Astrocyte (in vitro differentiated cells and primary cell): ENCODE measurements around the gene ANKRD33B. TPM values are rescaled to one million over a fixed set of nuclear protein-coding genes. Genes with fewer than 3 reads are reported as not detected.

Experiments used
- DNase-seq: peaks from one replicate; pipeline ENCODE4 v3.0.0-alpha.2; 2010; ENCODE audit warnings: low read depth
- FAIRE-seq: peaks from 2 replicates; lab custom pipeline; 2011; peaks lifted over from hg19 to GRCh38; lab: Jason Lieb, UNC
- H2AFZ ChIP-seq: 2 replicates; pipeline ENCODE4 v1.6.0; 2012; ENCODE audit warnings: low read depth, low read length, inconsistent platforms
- H3K27ac ChIP-seq: 2 replicates; pipeline ENCODE4 v1.5.1; 2011; ENCODE audit warnings: low read depth, low read length, inconsistent platforms
- H3K27me3 ChIP-seq: 2 replicates; pipeline ENCODE4 v1.6.0; 2011; ENCODE audit warnings: low read length, inconsistent platforms; ENCODE audit not compliant: insufficient read depth
- H3K36me3 ChIP-seq: 2 replicates; pipeline ENCODE4 v1.5.1; 2011; ENCODE audit warnings: low read length, inconsistent platforms; ENCODE audit not compliant: insufficient read depth
- H3K4me1 ChIP-seq: 2 replicates; pipeline ENCODE4 v1.5.1; 2011; ENCODE audit warnings: low read length, inconsistent platforms; ENCODE audit not compliant: insufficient read depth
- H3K4me2 ChIP-seq: 2 replicates; pipeline ENCODE4 v1.6.0; 2012; ENCODE audit warnings: low read length, inconsistent platforms
- H3K4me3 ChIP-seq: 2 replicates; pipeline ENCODE4 v1.5.1; 2011; ENCODE audit warnings: low read depth, mild to moderate bottlenecking, low read length, inconsistent platforms; ENCODE audit not compliant: insufficient read depth
- H3K79me2 ChIP-seq: 2 replicates; pipeline ENCODE4 v1.6.0; 2012; ENCODE audit warnings: mild to moderate bottlenecking, low read length, inconsistent platforms; ENCODE audit not compliant: insufficient read depth
- H3K9ac ChIP-seq: 2 replicates; pipeline ENCODE4 v1.6.0; 2012; ENCODE audit warnings: mild to moderate bottlenecking, low read length, inconsistent platforms
- H3K9me3 ChIP-seq: 2 replicates; pipeline ENCODE4 v1.5.1; 2012; ENCODE audit warnings: low read depth, mild to moderate bottlenecking, low read length, inconsistent platforms; ENCODE audit not compliant: insufficient read depth
- H4K20me1 ChIP-seq: 2 replicates; pipeline ENCODE4 v1.6.0; 2012; ENCODE audit warnings: low read length, inconsistent platforms; ENCODE audit not compliant: insufficient read depth
- H3K27ac Mint-ChIP-seq: one replicate; pipeline ENCODE4 v1.8.0; 2021; ENCODE audit warnings: mild to moderate bottlenecking, mixed read lengths; ENCODE audit not compliant: unreplicated experiment
- H3K27me3 Mint-ChIP-seq: one replicate; pipeline ENCODE4 v1.8.0; 2021; ENCODE audit warnings: low read depth, mixed read lengths; ENCODE audit not compliant: unreplicated experiment
- H3K36me3 Mint-ChIP-seq: one replicate; pipeline ENCODE4 v1.8.0; 2021; ENCODE audit warnings: low read depth, mixed read lengths; ENCODE audit not compliant: unreplicated experiment
- H3K4me1 Mint-ChIP-seq: one replicate; pipeline ENCODE4 v1.8.0; 2021; ENCODE audit warnings: low read depth, mixed read lengths; ENCODE audit not compliant: unreplicated experiment
- H3K4me3 Mint-ChIP-seq: one replicate; pipeline ENCODE4 v1.8.0; 2021; ENCODE audit warnings: mild to moderate bottlenecking, moderate library complexity, mixed read lengths; ENCODE audit not compliant: unreplicated experiment
- H3K9me3 Mint-ChIP-seq: one replicate; pipeline ENCODE4 v1.8.0; 2021; ENCODE audit warnings: mild to moderate bottlenecking, mixed read lengths; ENCODE audit not compliant: unreplicated experiment
- EZH2 ChIP-seq: IDR thresholded peaks from 2 replicates; pipeline ENCODE4 v1.6.1; 2012; ENCODE audit warnings: mild to moderate bottlenecking, low read length, inconsistent platforms; ENCODE audit not compliant: insufficient read depth
- total RNA-seq: library from RNA; stranded (reverse); gene quantifications from 2 replicates; pipeline ENCODE4 v1.2.1, GENCODE V29; 2021
- TF ChIP-seq, protein P1 (sequence below): IDR thresholded peaks from 2 replicates; pipeline ENCODE4 v1.5.1; 2011; ENCODE audit warnings: low read depth, mild to moderate bottlenecking, inconsistent platforms, low read length, moderate library complexity; ENCODE audit not compliant: insufficient read depth

Gene ANKRD33B
- total RNA-seq, 1 donor from 2014 or later: 22.7 TPM

DNA sequence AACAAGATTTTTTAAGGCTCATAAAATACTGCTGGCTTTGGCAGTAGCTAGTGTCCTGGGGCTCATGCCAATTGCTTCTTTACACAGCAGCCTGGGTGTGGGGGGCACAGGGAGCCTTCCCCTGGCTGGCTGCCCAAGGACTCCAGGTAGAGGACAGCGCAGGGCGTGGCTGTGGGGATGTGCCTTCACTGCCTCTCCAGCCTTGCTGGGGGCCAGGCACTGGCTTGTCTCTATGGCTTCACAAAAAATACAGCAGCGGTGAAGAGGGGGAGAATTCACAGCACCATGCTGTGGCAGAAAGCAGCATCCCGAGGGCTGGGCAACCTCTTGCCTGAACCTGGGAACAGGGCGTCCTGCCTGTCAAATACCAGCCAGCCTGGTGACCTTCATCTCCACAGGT is 139.8 kb downstream of the ANKRD33B start:
- H4K20me1 ChIP-seq: peaks cover 51% of the 10 kb centered on the region
- H3K9me3 ChIP-seq: no peaks in the 10 kb centered on the region
- H3K79me2 ChIP-seq: peaks cover 55% of the 10 kb centered on the region
- no peak for DNase-seq
- H3K36me3 ChIP-seq: no peaks in the 10 kb centered on the region
- H3K27me3 ChIP-seq: no peaks in the 10 kb centered on the region
- Mint-ChIP-seq H3K4me1 (peaks cover 72% of the 10 kb centered on the region), H3K9me3 (no peaks in the 10 kb centered on the region), H3K4me3 (no peak overlapping the region), H3K27me3 (no peaks in the 10 kb centered on the region), H3K27ac (peak overlapping the region; percentile 80), H3K36me3 (peaks cover 8% of the 10 kb centered on the region)
- no peak overlapping the region for H3K4me2 ChIP-seq
- peaks cover 72% of the 10 kb centered on the region for H3K4me1 ChIP-seq
- no peak overlapping the region for H2AFZ ChIP-seq
- no peak overlapping the region for H3K9ac ChIP-seq
- no peak for TF ChIP-seq EZH2
- TF ChIP-seq, protein P1, sequence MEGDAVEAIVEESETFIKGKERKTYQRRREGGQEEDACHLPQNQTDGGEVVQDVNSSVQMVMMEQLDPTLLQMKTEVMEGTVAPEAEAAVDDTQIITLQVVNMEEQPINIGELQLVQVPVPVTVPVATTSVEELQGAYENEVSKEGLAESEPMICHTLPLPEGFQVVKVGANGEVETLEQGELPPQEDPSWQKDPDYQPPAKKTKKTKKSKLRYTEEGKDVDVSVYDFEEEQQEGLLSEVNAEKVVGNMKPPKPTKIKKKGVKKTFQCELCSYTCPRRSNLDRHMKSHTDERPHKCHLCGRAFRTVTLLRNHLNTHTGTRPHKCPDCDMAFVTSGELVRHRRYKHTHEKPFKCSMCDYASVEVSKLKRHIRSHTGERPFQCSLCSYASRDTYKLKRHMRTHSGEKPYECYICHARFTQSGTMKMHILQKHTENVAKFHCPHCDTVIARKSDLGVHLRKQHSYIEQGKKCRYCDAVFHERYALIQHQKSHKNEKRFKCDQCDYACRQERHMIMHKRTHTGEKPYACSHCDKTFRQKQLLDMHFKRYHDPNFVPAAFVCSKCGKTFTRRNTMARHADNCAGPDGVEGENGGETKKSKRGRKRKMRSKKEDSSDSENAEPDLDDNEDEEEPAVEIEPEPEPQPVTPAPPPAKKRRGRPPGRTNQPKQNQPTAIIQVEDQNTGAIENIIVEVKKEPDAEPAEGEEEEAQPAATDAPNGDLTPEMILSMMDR: no peak
- no peak overlapping the region for H3K27ac ChIP-seq
- no peak for FAIRE-seq
- no peak overlapping the region for H3K4me3 ChIP-seq

GRCh38 chr5:10704949-10705621 is 141.2 kb downstream of the ANKRD33B start:
- no peaks in the 10 kb centered on the region for H3K27me3 Mint-ChIP-seq
- Histone ChIP-seq H3K4me3 (no peak overlapping the region), H3K9me3 (no peaks in the 10 kb centered on the region), H3K27me3 (no peaks in the 10 kb centered on the region), H3K4me2 (peak overlapping the region; percentile 33), H3K9ac (peak overlapping the region; percentile 48), H3K27ac (peak overlapping the region; percentile 79), H3K36me3 (no peaks in the 10 kb centered on the region), H4K20me1 (peaks cover 54% of the 10 kb centered on the region), H3K4me1 (peaks cover 72% of the 10 kb centered on the region), H2AFZ (no peak overlapping the region), H3K79me2 (peaks cover 42% of the 10 kb centered on the region)
- H3K36me3 Mint-ChIP-seq: peaks cover 8% of the 10 kb centered on the region
- DNase-seq (peak; percentile 84), FAIRE-seq (no peak)
- TF ChIP-seq, protein P1: no peak
- no peak for TF ChIP-seq EZH2
- no peak overlapping the region for H3K4me3 Mint-ChIP-seq
- H3K4me1 Mint-ChIP-seq: peaks cover 58% of the 10 kb centered on the region
- no peaks in the 10 kb centered on the region for H3K9me3 Mint-ChIP-seq
- H3K27ac Mint-ChIP-seq: peak overlapping the region; percentile 83

DNA sequence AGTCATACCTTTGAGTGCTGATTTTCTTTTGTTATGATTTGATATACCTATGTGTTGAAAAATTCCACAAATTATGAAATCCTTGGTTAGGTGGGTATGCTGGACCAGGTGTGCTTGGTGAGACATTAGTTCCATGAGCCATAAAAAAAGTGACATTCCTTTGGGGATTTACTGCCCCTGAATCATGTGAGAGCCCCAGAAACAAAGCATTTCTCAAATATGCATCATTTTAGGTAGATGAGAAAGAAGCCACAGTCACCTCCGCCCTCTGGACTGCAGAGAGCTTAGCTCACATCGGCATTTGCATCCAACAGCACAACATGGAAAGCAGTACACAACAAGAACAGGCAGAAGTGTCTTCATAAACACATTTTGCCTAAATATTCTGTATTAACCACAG is 141.9 kb downstream of the ANKRD33B start:
- Mint-ChIP-seq H3K4me3 (no peak overlapping the region), H3K27me3 (no peaks in the 10 kb centered on the region), H3K36me3 (peaks cover 9% of the 10 kb centered on the region), H3K27ac (peak overlapping the region; percentile 83), H3K9me3 (no peaks in the 10 kb centered on the region), H3K4me1 (peaks cover 55% of the 10 kb centered on the region)
- Histone ChIP-seq H3K4me1 (peaks cover 72% of the 10 kb centered on the region), H2AFZ (no peak overlapping the region), H3K27ac (peak overlapping the region; percentile 79), H3K36me3 (no peaks in the 10 kb centered on the region), H3K9me3 (no peaks in the 10 kb centered on the region), H4K20me1 (peaks cover 57% of the 10 kb centered on the region), H3K4me2 (peak overlapping the region; percentile 33), H3K4me3 (no peak overlapping the region), H3K9ac (peak overlapping the region; percentile 48), H3K79me2 (peaks cover 40% of the 10 kb centered on the region), H3K27me3 (no peaks in the 10 kb centered on the region)
- TF ChIP-seq, protein P1: no peak
- TF ChIP-seq EZH2: no peak
- peak; percentile 41 for DNase-seq
- FAIRE-seq: no peak
